HEK293 (cell line): ENCODE data around the gene CDK19.

Source experiments
- CTCF ChIA-PET: fragments of 350-600 bp; formaldehyde crosslinking; extraction: SDS; loops from one replicate; lab custom pipeline; 2021; ENCODE audit warnings: antibody characterized with exemption; lab: Yijun Ruan, JAX
- POLR2A ChIA-PET: fragments of 300-600 bp; formaldehyde crosslinking; extraction: SDS; loops from one replicate; lab custom pipeline; 2020; ENCODE audit warnings: antibody characterized with exemption, inconsistent platforms; lab: Yijun Ruan, JAX
- H3K27ac ChIP-seq: fragments of 200-500 bp; sonication (Bioruptor generic); 2 replicates; pipeline ENCODE4 v1.5.1; 2014; ENCODE audit warnings: low read depth, low read length, control low read depth, inconsistent platforms; ENCODE audit errors: extremely low read depth
- H3K36me3 ChIP-seq, 2 experiments: fragments of 200-500 bp in 1 of 2; sonication (Bioruptor generic) in 1 of 2; 1 replicate in 1 of 2; 2 replicates in 1 of 2; pipeline ENCODE4 v1.5.1; 2014 to 2017; ENCODE audit warnings: inconsistent platforms in 2 of 2, low read length in 2 of 2; ENCODE audit not compliant: control insufficient read depth in 2 of 2, insufficient read depth in 1 of 2
- H3K4me1 ChIP-seq: fragments of 200-500 bp; sonication (Bioruptor generic); 2 replicates; pipeline ENCODE4 v1.5.1; 2014; ENCODE audit warnings: mild to moderate bottlenecking, low read length, inconsistent platforms; ENCODE audit not compliant: control insufficient read depth, insufficient read depth
- H3K4me3 ChIP-seq: 2 replicates; pipeline ENCODE4 v1.5.1; 2011; ENCODE audit warnings: low read depth, mild to moderate bottlenecking, control low read depth, low read length, moderate library complexity
- H3K9me3 ChIP-seq: fragments of 200-500 bp; sonication (Bioruptor generic); 2 replicates; pipeline ENCODE4 v1.5.1; 2014; ENCODE audit warnings: low read depth, low read length, inconsistent platforms; ENCODE audit not compliant: control insufficient read depth, insufficient read depth
- FEZF1 ChIP-seq: fragments of 450-650 bp; formaldehyde crosslinking; IDR thresholded peaks from 2 replicates; pipeline ENCODE4 v1.5.1; 2016; ENCODE audit warnings: missing biosample characterization, missing genetic modification characterization
- RBAK ChIP-seq: fragments of 450-650 bp; formaldehyde crosslinking; IDR thresholded peaks from 2 replicates; pipeline ENCODE4 v1.5.1; 2016; ENCODE audit warnings: missing biosample characterization, missing genetic modification characterization
- ZEB2 ChIP-seq: fragments of 450-650 bp; formaldehyde crosslinking; IDR thresholded peaks from 2 replicates; pipeline ENCODE4 v1.5.1; 2016; ENCODE audit warnings: missing biosample characterization, missing genetic modification characterization
- ZNF112 ChIP-seq: fragments of 450-650 bp; formaldehyde crosslinking; IDR thresholded peaks from 2 replicates; pipeline ENCODE4 v1.5.0; 2017; ENCODE audit warnings: missing biosample characterization, missing genetic modification characterization
- ZNF133 ChIP-seq: fragments of 450-650 bp; formaldehyde crosslinking; IDR thresholded peaks from 2 replicates; pipeline ENCODE4 v1.5.1; 2016; ENCODE audit warnings: missing biosample characterization, missing genetic modification characterization
- ZNF16 ChIP-seq: fragments of 450-650 bp; formaldehyde crosslinking; IDR thresholded peaks from 2 replicates; pipeline ENCODE4 v1.5.1; 2016; ENCODE audit warnings: low read depth, missing biosample characterization, missing genetic modification characterization
- ZNF19 ChIP-seq: fragments of 450-650 bp; formaldehyde crosslinking; IDR thresholded peaks from 2 replicates; pipeline ENCODE4; 2016; ENCODE audit warnings: missing biosample characterization, missing genetic modification characterization, low read depth
- ZNF223 ChIP-seq: fragments of 450-650 bp; formaldehyde crosslinking; IDR thresholded peaks from 2 replicates; pipeline ENCODE4 v1.5.1; 2016; ENCODE audit warnings: missing biosample characterization, missing genetic modification characterization
- ZNF341 ChIP-seq: fragments of 450-650 bp; formaldehyde crosslinking; IDR thresholded peaks from 2 replicates; pipeline ENCODE4; 2016; ENCODE audit warnings: low read depth, missing biosample characterization, missing genetic modification characterization
- ZNF473 ChIP-seq: fragments of 450-650 bp; formaldehyde crosslinking; IDR thresholded peaks from 2 replicates; pipeline ENCODE4 v1.5.1; 2017; ENCODE audit warnings: missing biosample characterization, missing genetic modification characterization
- ZNF514 ChIP-seq: fragments of 450-650 bp; formaldehyde crosslinking; IDR thresholded peaks from 2 replicates; pipeline ENCODE4 v1.5.1; 2016; ENCODE audit warnings: missing biosample characterization, missing genetic modification characterization
- ZNF529 ChIP-seq: fragments of 450-650 bp; formaldehyde crosslinking; IDR thresholded peaks from 2 replicates; pipeline ENCODE4 v1.5.1; 2017; ENCODE audit warnings: missing genetic modification characterization, missing biosample characterization; ENCODE audit not compliant: insufficient replicate concordance
- ZNF596 ChIP-seq: fragments of 450-650 bp; IDR thresholded peaks from 2 replicates; pipeline ENCODE4 v1.5.0; 2018; ENCODE audit warnings: missing biosample characterization, mild to moderate bottlenecking, missing genetic modification characterization, moderate library complexity
- ZNF610 ChIP-seq: fragments of 450-650 bp; formaldehyde crosslinking; IDR thresholded peaks from 2 replicates; pipeline ENCODE4 v1.5.1; 2016; ENCODE audit warnings: missing biosample characterization, missing genetic modification characterization, borderline replicate concordance
- ZNF660 ChIP-seq: fragments of 450-650 bp; IDR thresholded peaks from 2 replicates; pipeline ENCODE4 v1.5.1; 2018; ENCODE audit warnings: missing biosample characterization, mild to moderate bottlenecking, missing genetic modification characterization
- ZNF768 ChIP-seq: fragments of 450-650 bp; formaldehyde crosslinking; IDR thresholded peaks from 2 replicates; pipeline ENCODE4 v1.5.1; 2018; ENCODE audit warnings: missing biosample characterization, mild to moderate bottlenecking, missing genetic modification characterization
- ZNF791 ChIP-seq: fragments of 450-650 bp; formaldehyde crosslinking; IDR thresholded peaks from 2 replicates; pipeline ENCODE4 v1.5.1; 2016; ENCODE audit warnings: missing biosample characterization, missing genetic modification characterization
- TF ChIP-seq, protein P1 (sequence below): fragments of 450-650 bp; formaldehyde crosslinking; IDR thresholded peaks from 2 replicates; pipeline ENCODE4 v1.5.1; 2016; ENCODE audit warnings: missing biosample characterization, missing genetic modification characterization
- TF ChIP-seq, protein P2 (sequence below): fragments of 450-650 bp; formaldehyde crosslinking; IDR thresholded peaks from 2 replicates; pipeline ENCODE4 v1.5.1; 2017; ENCODE audit warnings: missing biosample characterization, missing genetic modification characterization
- TF ChIP-seq, protein P3 (sequence below): fragments of 450-650 bp; formaldehyde crosslinking; IDR thresholded peaks from 2 replicates; pipeline ENCODE4 v1.5.1; 2016; ENCODE audit warnings: missing biosample characterization, missing genetic modification characterization, borderline replicate concordance
- TF ChIP-seq, protein P4 (sequence below): fragments of 450-650 bp; formaldehyde crosslinking; IDR thresholded peaks from 2 replicates; pipeline ENCODE4 v1.5.1; 2017; ENCODE audit warnings: missing biosample characterization, mild to moderate bottlenecking, missing genetic modification characterization, moderate library complexity

The CDK19 gene

DNA sequence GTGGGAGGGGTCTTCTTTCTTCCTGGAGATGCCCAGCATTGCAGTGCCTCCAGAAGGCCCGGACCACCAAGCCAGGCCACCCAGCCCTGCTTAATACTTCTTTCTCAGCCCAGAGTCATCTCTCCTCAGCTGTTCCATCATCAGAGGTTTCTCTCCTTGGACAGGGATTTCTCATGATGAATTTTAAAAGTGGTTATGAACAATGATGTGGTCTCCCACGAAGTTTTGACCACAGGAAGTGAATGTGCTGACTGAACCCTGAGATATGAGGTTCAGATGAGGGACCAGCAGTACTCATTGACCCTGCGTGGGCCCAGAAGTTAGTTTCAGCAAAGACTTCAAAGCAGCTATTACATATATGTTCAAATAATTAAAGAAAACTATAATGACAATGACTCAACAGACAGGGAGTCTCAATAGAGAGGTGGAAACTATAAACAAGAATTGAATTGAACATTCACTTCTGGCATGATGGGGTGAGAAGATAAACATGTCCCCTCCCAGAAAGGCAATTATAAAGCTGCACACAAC lies 224.4 kb downstream of the CDK19 start (continued):
- TF ChIP-seq, protein P1, sequence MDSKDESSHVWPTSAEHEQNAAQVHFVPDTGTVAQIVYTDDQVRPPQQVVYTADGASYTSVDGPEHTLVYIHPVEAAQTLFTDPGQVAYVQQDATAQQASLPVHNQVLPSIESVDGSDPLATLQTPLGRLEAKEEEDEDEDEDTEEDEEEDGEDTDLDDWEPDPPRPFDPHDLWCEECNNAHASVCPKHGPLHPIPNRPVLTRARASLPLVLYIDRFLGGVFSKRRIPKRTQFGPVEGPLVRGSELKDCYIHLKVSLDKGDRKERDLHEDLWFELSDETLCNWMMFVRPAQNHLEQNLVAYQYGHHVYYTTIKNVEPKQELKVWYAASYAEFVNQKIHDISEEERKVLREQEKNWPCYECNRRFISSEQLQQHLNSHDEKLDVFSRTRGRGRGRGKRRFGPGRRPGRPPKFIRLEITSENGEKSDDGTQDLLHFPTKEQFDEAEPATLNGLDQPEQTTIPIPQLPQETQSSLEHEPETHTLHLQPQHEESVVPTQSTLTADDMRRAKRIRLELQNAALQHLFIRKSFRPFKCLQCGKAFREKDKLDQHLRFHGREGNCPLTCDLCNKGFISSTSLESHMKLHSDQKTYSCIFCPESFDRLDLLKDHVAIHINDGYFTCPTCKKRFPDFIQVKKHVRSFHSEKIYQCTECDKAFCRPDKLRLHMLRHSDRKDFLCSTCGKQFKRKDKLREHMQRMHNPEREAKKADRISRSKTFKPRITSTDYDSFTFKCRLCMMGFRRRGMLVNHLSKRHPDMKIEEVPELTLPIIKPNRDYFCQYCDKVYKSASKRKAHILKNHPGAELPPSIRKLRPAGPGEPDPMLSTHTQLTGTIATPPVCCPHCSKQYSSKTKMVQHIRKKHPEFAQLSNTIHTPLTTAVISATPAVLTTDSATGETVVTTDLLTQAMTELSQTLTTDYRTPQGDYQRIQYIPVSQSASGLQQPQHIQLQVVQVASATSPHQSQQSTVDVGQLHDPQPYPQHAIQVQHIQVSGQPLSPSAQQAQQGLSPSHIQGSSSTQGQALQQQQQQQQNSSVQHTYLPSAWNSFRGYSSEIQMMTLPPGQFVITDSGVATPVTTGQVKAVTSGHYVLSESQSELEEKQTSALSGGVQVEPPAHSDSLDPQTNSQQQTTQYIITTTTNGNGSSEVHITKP: no peak
- TF ChIP-seq ZNF341 (tag by site-specific recombination) (no peak), ZNF473 (tag by site-specific recombination) (no peak), ZNF223 (tag by site-specific recombination) (no peak), RBAK (tag by site-specific recombination) (no peak)
- TF ChIP-seq, protein P2, sequence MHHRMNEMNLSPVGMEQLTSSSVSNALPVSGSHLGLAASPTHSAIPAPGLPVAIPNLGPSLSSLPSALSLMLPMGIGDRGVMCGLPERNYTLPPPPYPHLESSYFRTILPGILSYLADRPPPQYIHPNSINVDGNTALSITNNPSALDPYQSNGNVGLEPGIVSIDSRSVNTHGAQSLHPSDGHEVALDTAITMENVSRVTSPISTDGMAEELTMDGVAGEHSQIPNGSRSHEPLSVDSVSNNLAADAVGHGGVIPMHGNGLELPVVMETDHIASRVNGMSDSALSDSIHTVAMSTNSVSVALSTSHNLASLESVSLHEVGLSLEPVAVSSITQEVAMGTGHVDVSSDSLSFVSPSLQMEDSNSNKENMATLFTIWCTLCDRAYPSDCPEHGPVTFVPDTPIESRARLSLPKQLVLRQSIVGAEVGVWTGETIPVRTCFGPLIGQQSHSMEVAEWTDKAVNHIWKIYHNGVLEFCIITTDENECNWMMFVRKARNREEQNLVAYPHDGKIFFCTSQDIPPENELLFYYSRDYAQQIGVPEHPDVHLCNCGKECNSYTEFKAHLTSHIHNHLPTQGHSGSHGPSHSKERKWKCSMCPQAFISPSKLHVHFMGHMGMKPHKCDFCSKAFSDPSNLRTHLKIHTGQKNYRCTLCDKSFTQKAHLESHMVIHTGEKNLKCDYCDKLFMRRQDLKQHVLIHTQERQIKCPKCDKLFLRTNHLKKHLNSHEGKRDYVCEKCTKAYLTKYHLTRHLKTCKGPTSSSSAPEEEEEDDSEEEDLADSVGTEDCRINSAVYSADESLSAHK (tag by site-specific recombination): no peak
- TF ChIP-seq, all 188 proteins: peak for 0

DNA sequence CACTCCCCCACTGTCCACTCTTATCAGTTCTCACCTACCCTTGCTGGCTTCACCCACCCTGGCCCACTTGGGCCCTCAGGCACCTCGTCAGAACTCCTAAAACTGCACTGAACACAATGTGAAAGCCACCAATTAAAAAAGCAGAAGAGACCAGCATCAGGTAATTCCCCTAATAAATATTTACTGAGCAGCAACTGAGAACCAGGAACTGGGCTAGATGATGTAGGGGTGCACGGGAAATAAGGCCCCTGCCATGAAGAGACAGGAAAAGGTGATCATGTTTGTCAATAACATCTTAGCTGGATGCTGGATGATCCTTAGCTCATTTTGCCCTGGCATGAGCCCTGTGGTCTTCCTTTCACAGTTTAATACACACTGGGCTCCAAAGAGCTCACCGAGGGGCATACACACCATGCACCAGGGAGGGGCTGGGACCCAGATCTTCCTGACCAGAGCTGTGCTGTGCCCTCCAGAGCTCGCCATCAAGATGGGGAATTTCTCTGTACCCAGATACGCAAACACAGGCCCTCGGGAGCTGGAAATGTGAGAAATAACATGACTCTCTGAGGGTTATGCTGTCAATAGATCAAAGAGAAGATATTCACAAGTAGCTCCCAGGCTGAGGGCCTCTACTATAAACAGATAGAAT lies 225.3 kb downstream of the CDK19 start:
- no peak overlapping the region for H3K27ac ChIP-seq
- no peak for TF ChIP-seq ZNF610 (tag by site-specific recombination)
- no peak for TF ChIP-seq ZNF19 (tag by site-specific recombination)
- TF ChIP-seq, protein P3, sequence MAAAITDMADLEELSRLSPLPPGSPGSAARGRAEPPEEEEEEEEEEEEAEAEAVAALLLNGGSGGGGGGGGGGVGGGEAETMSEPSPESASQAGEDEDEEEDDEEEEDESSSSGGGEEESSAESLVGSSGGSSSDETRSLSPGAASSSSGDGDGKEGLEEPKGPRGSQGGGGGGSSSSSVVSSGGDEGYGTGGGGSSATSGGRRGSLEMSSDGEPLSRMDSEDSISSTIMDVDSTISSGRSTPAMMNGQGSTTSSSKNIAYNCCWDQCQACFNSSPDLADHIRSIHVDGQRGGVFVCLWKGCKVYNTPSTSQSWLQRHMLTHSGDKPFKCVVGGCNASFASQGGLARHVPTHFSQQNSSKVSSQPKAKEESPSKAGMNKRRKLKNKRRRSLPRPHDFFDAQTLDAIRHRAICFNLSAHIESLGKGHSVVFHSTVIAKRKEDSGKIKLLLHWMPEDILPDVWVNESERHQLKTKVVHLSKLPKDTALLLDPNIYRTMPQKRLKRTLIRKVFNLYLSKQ: no peak
- TF ChIP-seq ZNF112: no peak
- TF ChIP-seq ZNF341 (tag by site-specific recombination): no peak
- TF ChIP-seq ZNF596 (tag by site-specific recombination): no peak
- TF ChIP-seq ZNF133: no peak
- TF ChIP-seq ZNF16 (tag by site-specific recombination): no peak
- TF ChIP-seq ZNF660 (tag by site-specific recombination): no peak
- no peak for TF ChIP-seq ZNF768
- TF ChIP-seq ZNF514 (tag by site-specific recombination): no peak
- no peak for TF ChIP-seq ZNF529 (tag by site-specific recombination)
- no peak for TF ChIP-seq ZEB2 (tag by site-specific recombination)
- TF ChIP-seq, protein P4, sequence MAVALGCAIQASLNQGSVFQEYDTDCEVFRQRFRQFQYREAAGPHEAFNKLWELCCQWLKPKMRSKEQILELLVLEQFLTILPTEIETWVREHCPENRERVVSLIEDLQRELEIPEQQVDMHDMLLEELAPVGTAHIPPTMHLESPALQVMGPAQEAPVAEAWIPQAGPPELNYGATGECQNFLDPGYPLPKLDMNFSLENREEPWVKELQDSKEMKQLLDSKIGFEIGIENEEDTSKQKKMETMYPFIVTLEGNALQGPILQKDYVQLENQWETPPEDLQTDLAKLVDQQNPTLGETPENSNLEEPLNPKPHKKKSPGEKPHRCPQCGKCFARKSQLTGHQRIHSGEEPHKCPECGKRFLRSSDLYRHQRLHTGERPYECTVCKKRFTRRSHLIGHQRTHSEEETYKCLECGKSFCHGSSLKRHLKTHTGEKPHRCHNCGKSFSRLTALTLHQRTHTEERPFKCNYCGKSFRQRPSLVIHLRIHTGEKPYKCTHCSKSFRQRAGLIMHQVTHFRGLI (tag by site-specific recombination): no peak
- no peak for TF ChIP-seq ZNF791 (tag by site-specific recombination)
- no peak for TF ChIP-seq FEZF1 (tag by site-specific recombination)
- CTCF ChIA-PET: interaction anchor here (1.2 kb wide), 1 partner anchor 10 kb away, joined by 3 read pairs; no protein-coding TSS in a partner anchor
- POLR2A ChIA-PET: interaction anchor here (0.7 kb wide), 1 partner anchor 821 kb away, joined by 5 read pairs; no protein-coding TSS in a partner anchor
- H3K4me1 ChIP-seq: no peaks in the 10 kb centered on the region
- no peak overlapping the region for H3K4me3 ChIP-seq
- no peaks in the 10 kb centered on the region for H3K36me3 ChIP-seq
- no peaks in the 10 kb centered on the region for H3K9me3 ChIP-seq
